IMR-90 (cell line): ENCODE data around the gene PAFAH1B2. TPM values are rescaled to one million over a fixed set of nuclear protein-coding genes. Genes with fewer than 3 reads are reported as not detected.

ENCODE experiments used
- ATAC-seq: fragments of 200-7000 bp; cut with Tn5 transposase; 2 replicates; pipeline ENCODE4 v1.9.1; 2020; ENCODE audit warnings: low read depth, mild to moderate bottlenecking, moderate library complexity
- BruUV-seq: library from RNA; stranded (reverse); fragments of 400-500 nt; replicated peaks from 2 replicates; lab custom pipeline; 2021; lab: Mats Ljungman, UMichigan
- CTCF ChIA-PET: fragments of 300-600 bp; formaldehyde crosslinking; extraction: SDS; loops from one replicate; lab custom pipeline; 2021; ENCODE audit warnings: antibody characterized with exemption; lab: Yijun Ruan, JAX
- POLR2A ChIA-PET: fragments of 300-600 bp; sonication (Branson Sonifier 250); formaldehyde crosslinking; loops from one replicate; lab custom pipeline; 2022; ENCODE audit warnings: antibody characterized with exemption; ENCODE audit not compliant: unreplicated experiment; lab: Charles Lee
- DNase-seq: peaks from one replicate; pipeline ENCODE4 v3.0.0; 2013
- H2AFZ ChIP-seq: replicated peaks from 2 replicates; pipeline ENCODE3; 2013; ENCODE audit warnings: low read length, mild to moderate bottlenecking; ENCODE audit not compliant: poor library complexity
- H2AK5ac ChIP-seq: 2 replicates; pipeline ENCODE4 v1.6.1; 2013; ENCODE audit warnings: low read depth, low read length, inconsistent platforms
- H2AK9ac ChIP-seq: replicated peaks from 2 replicates; pipeline ENCODE3; 2013; ENCODE audit warnings: mild to moderate bottlenecking, low read depth, low read length, moderate library complexity; ENCODE audit not compliant: poor library complexity
- H2BK120ac ChIP-seq: 2 replicates; pipeline ENCODE4 v1.6.1; 2013; ENCODE audit warnings: low read depth, low read length, inconsistent platforms
- H2BK15ac ChIP-seq: 3 replicates; pipeline ENCODE4 v1.6.1; 2013; ENCODE audit warnings: low read depth, low read length, inconsistent platforms
- H2BK20ac ChIP-seq: 2 replicates; pipeline ENCODE4 v1.6.1; 2013; ENCODE audit warnings: low read depth, mild to moderate bottlenecking, inconsistent platforms, low read length, moderate library complexity
- H2BK5ac ChIP-seq: 2 replicates; pipeline ENCODE4 v1.6.1; 2013; ENCODE audit warnings: mild to moderate bottlenecking, low read depth, low read length, inconsistent platforms; ENCODE audit not compliant: poor library complexity, severe bottlenecking
- H3K14ac ChIP-seq: replicated peaks from 2 replicates; pipeline ENCODE4 v1.6.1; 2013; ENCODE audit warnings: low read depth, low read length, inconsistent platforms
- H3K18ac ChIP-seq: 2 replicates; pipeline ENCODE4 v1.6.1; 2013; ENCODE audit warnings: low read depth, low read length, control low read depth
- H3K23ac ChIP-seq: 2 replicates; pipeline ENCODE4 v1.6.1; 2013; ENCODE audit warnings: low read depth, low read length, inconsistent platforms
- H3K27ac ChIP-seq: 2 replicates; pipeline ENCODE4 v1.5.1; 2013; ENCODE audit warnings: mild to moderate bottlenecking, control low read depth, low read length; ENCODE audit not compliant: insufficient read depth
- H3K27me3 ChIP-seq: 2 replicates; pipeline ENCODE4 v1.6.1; 2013; ENCODE audit warnings: low read length; ENCODE audit not compliant: control insufficient read depth, insufficient read depth
- H3K36me3 ChIP-seq: 2 replicates; pipeline ENCODE4 v1.6.1; 2013; ENCODE audit warnings: low read length, mixed read lengths; ENCODE audit not compliant: control insufficient read depth, insufficient read depth
- H3K4ac ChIP-seq: 2 replicates; pipeline ENCODE4 v1.6.1; 2013; ENCODE audit warnings: low read depth, low read length, inconsistent platforms
- H3K4me1 ChIP-seq: 2 replicates; pipeline ENCODE4 v1.6.1; 2013; ENCODE audit warnings: low read length, mixed read lengths; ENCODE audit not compliant: control insufficient read depth, insufficient read depth
- H3K4me2 ChIP-seq: 2 replicates; pipeline ENCODE4 v1.6.1; 2013; ENCODE audit warnings: low read depth, mild to moderate bottlenecking, control low read depth, low read length, moderate library complexity
- H3K4me3 ChIP-seq: 2 replicates; pipeline ENCODE4 v1.5.1; 2013; ENCODE audit warnings: low read depth, mild to moderate bottlenecking, control low read depth, low read length, moderate library complexity; ENCODE audit not compliant: insufficient read depth
- H3K56ac ChIP-seq: 2 replicates; pipeline ENCODE4 v1.6.1; 2013; ENCODE audit warnings: low read length, inconsistent platforms; ENCODE audit not compliant: insufficient read depth; ENCODE audit errors: extremely low read depth
- H3K79me1 ChIP-seq, 2 experiments: 2 replicates each; pipeline ENCODE4 v1.6.1; 2013; ENCODE audit warnings: low read length in 2 of 2, inconsistent platforms in 1 of 2, low read depth in 1 of 2
- H3K9ac ChIP-seq: 2 replicates; pipeline ENCODE4 v1.6.1; 2013; ENCODE audit warnings: low read depth, low read length, control low read depth
- H3K9me1 ChIP-seq: 2 replicates; pipeline ENCODE4 v1.6.1; 2013; ENCODE audit warnings: low read length, inconsistent platforms; ENCODE audit not compliant: insufficient read depth
- H3K9me3 ChIP-seq: 2 replicates; pipeline ENCODE4 v1.6.1; 2013; ENCODE audit warnings: low read length; ENCODE audit not compliant: control insufficient read depth, insufficient read depth
- H4K20me1 ChIP-seq: 2 replicates; pipeline ENCODE4 v1.6.1; 2013; ENCODE audit warnings: low read length, inconsistent platforms; ENCODE audit not compliant: insufficient read depth
- H4K5ac ChIP-seq: 2 replicates; pipeline ENCODE4 v1.6.1; 2013; ENCODE audit warnings: mild to moderate bottlenecking, low read depth, low read length, control low read depth
- H4K8ac ChIP-seq, 2 experiments: 2 replicates each; pipeline ENCODE4 v1.6.1; 2013; ENCODE audit warnings: low read depth in 2 of 2, low read length in 2 of 2, control low read depth in 1 of 2, inconsistent platforms in 1 of 2
- H4K91ac ChIP-seq: 2 replicates; pipeline ENCODE4 v1.6.1; 2013; ENCODE audit warnings: low read depth, low read length, inconsistent platforms; ENCODE audit not compliant: insufficient read depth
- CEBPB ChIP-seq: IDR thresholded peaks from 2 replicates; pipeline ENCODE4 v1.6.1; 2012; ENCODE audit warnings: low read depth, low read length, improper control_type of control experiment
- FOS ChIP-seq: fragments of 150-350 bp; IDR thresholded peaks from 2 replicates; pipeline ENCODE4 v1.6.1; 2016; ENCODE audit warnings: low read depth, low read length
- POLR2A ChIP-seq: IDR thresholded peaks from 2 replicates; pipeline ENCODE4 v1.6.1; 2012; ENCODE audit warnings: mild to moderate bottlenecking, low read depth, low read length
- RAD21 ChIP-seq: IDR thresholded peaks from 2 replicates; pipeline ENCODE4 v1.6.1; 2012; ENCODE audit warnings: low read length, improper control_type of control experiment
- WGBS, 2 experiments: methylation state at CpG; one replicate each; pipeline versions ENCODE4 v1.1.5 to v1.1.7; 2013; ENCODE audit warnings: missing lambda C conversion rate in 2 of 2; ENCODE audit not compliant: insufficient read length in 1 of 2; ENCODE audit errors: extremely low coverage in 2 of 2; 5-methylcytosine and 5-hydroxymethylcytosine counted together
- dilution Hi-C: fragments of 300-500 bp; cut with HindIII; formaldehyde crosslinking; loops from one replicate; pipeline ENCODE4 v1.14.3; 2018; ENCODE audit warnings: low sequenced_read_pairs; ENCODE audit not compliant: unreplicated experiment
- in situ Hi-C: fragments of 300-500 bp; cut with MboI; formaldehyde crosslinking; loops from 3 replicates; pipeline ENCODE4 v1.14.3; 2019; ENCODE audit warnings: low sequenced_read_pairs, inconsistent platforms, mixed read lengths
- intact Hi-C: fragments of 100-400 bp; cut with micrococcal nuclease; formaldehyde crosslinking; loops from 2 replicates; pipeline ENCODE4 v1.10.0; 2022
- polyA plus RNA-seq, 3 experiments: library from polyadenylated mRNA; depleted of rRNA; stranded (reverse); fragments of >200 nt; gene quantifications; 2 replicates each; pipeline ENCODE4 v1.2.3, GENCODE V29; 2012; ENCODE audit warnings: low replicate concordance in 1 of 3
- total RNA-seq: library from RNA; depleted of rRNA; stranded (reverse); fragments of >200 nt; gene quantifications from 2 replicates; pipeline ENCODE4 v1.2.3, GENCODE V29; 2012
- TF ChIP-seq, protein P1 (sequence below): fragments of 150-350 bp; IDR thresholded peaks from 2 replicates; pipeline ENCODE4 v1.6.1; 2016; ENCODE audit warnings: low read depth, mild to moderate bottlenecking, low read length, moderate library complexity, borderline replicate concordance

The PAFAH1B2 gene
- total and polyA plus RNA-seq, 2 of the 4 experiments (the other 2 are of a cell fraction): 29.8 to 280 TPM

DNA sequence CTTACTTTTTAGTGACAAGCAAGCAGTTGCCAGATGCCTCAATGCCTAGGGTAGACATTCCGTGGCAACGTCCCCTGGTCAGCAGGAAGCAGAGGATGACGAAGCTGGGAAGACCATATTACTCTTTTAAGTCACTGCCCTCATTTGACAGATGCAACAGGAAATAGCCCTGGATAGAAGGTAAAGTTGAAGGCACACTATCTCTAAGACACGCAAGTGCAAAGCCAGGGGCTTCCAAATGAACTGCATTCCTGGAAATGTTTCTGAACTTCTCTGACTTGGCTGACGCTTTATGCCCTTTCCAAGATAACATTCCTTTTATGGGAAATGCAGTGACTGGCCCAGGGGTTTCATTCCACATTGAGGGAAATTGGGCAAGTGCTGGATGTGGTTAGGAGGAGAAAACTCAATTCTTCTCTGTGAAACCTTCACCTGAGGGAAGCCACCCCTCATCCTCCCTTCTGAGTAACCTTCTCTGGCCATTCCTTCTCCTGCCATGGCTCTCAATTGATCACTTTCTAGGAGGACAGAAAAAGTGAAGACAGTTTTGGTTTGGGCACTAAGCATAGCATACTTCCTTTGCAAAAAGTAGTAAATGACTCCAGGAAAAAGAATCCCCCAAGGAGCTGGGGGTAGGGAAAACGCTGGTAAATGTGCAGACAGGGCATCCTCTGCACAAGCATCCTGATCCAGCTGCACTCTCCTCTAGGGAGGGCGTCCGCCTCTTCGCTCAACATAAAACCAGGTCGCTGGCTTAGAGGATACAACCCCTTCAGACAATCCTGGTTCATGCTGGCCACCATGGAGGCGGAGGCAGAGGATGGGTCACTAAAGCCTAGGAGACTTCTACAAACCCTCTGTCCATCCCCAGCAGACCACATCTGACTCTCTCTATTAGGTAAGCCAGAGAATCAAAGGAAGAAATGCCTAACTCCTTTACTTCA is 73.3 kb downstream of the PAFAH1B2 start:
- Histone ChIP-seq H2BK15ac (peak overlapping the region; percentile 100), H4K91ac (peak overlapping the region; percentile 99), H3K27ac (peak overlapping the region; percentile 100), H3K18ac (peak overlapping the region; percentile 98), H4K20me1 (no peaks in the 10 kb centered on the region), H3K9me3 (no peaks in the 10 kb centered on the region), H2AFZ (peak overlapping the region; percentile 54), H3K14ac (peak overlapping the region; percentile 98), H3K9ac (peak overlapping the region; percentile 90), H3K27me3 (no peaks in the 10 kb centered on the region), H3K36me3 (peaks cover 40% of the 10 kb centered on the region), H2BK20ac (peak overlapping the region; percentile 96), H3K4me2 (peak overlapping the region; percentile 1), H3K9me1 (peaks cover 28% of the 10 kb centered on the region), H4K8ac (peak overlapping the region; percentile 95 to 99), H3K56ac (peak overlapping the region; percentile 98), H3K4me1 (peaks cover 40% of the 10 kb centered on the region), H3K23ac (peak overlapping the region; percentile 98), H2AK9ac (peak overlapping the region; percentile 96), H2BK5ac (peak overlapping the region; percentile 99), H3K4me3 (no peak overlapping the region), H2AK5ac (peak overlapping the region; percentile 100), H3K4ac (peak overlapping the region; percentile 99), H3K79me1 (peaks cover 18 to 46% of the 10 kb centered on the region in 2 experiments; a peak in 3 of 4 replicates), H4K5ac (peak overlapping the region; percentile 100), H2BK120ac (peak overlapping the region; percentile 97)
- TF ChIP-seq POLR2A: peak; percentile 16; the same call in 1 of the 2 replicates
- TF ChIP-seq, protein P1, sequence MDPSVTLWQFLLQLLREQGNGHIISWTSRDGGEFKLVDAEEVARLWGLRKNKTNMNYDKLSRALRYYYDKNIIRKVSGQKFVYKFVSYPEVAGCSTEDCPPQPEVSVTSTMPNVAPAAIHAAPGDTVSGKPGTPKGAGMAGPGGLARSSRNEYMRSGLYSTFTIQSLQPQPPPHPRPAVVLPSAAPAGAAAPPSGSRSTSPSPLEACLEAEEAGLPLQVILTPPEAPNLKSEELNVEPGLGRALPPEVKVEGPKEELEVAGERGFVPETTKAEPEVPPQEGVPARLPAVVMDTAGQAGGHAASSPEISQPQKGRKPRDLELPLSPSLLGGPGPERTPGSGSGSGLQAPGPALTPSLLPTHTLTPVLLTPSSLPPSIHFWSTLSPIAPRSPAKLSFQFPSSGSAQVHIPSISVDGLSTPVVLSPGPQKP: no peak
- TF ChIP-seq FOS: 0 out of 2 replicates have a peak, but pooled peaks have one; percentile 2
- peak; percentile 62; the same call in 1 of the 2 replicates for TF ChIP-seq CEBPB
- 0 out of 2 replicates have a peak, but pooled peaks have one; percentile 3 for TF ChIP-seq RAD21
- WGBS, 2 experiments: no CpG with 5 or more reads among the region's 11 CpGs
- ATAC-seq (peak; percentile 56), DNase-seq (peak; percentile 88)
- dilution Hi-C loops: no loop called here
- intact Hi-C loops: no loop called here
- ChIA-PET POLR2A (interaction anchor here (1.2 to 2.0 kb wide), 2 partner anchors 9 to 18 kb away, joined by 6 to 11 read pairs; partner anchors contain the start of gene TAGLN), CTCF (interaction anchor here (2.0 kb wide), 1 partner anchor 10 kb away, joined by 6 read pairs; no protein-coding TSS in a partner anchor)
- BruUV-seq: TSS peak; percentile 12
- in situ Hi-C loops: no loop called here
